HTERT RPE-1 (cell line): ENCODE results near the gene ZFR.
"Not testable (repeated sequence)": the region's sequence is repeated elsewhere in the genome, so short reads cannot be mapped to it uniquely, and the experiment has no call there.

Experiments used
- in situ Hi-C: fragments of 300-500 bp; cut with MboI; formaldehyde crosslinking; loops from 4 replicates; pipeline ENCODE4 v1.14.3; 2020; ENCODE audit warnings: low sequenced_read_pairs

Gene ZFR

DNA sequence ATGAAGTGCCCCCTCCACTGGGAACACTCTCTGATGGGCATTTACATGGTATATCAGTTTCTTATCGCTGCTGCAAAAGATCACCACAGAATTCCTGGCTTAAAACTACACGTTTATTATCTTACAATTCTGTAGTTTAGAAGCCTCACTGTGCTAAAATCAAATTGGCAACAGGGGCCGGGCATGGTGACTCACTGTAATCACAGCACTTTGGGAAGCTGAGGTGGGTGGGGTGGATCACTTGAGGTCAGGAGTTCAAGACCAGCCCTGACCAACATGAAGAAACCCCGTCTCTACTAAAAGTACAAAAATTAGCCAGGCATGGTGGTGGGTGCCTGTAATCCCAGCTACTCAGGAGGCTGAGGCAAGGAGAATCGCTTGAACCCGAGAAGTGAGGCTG, 7.8 kb upstream of the ZFR start:
- in situ Hi-C loops = not testable (repeated sequence)

DNA sequence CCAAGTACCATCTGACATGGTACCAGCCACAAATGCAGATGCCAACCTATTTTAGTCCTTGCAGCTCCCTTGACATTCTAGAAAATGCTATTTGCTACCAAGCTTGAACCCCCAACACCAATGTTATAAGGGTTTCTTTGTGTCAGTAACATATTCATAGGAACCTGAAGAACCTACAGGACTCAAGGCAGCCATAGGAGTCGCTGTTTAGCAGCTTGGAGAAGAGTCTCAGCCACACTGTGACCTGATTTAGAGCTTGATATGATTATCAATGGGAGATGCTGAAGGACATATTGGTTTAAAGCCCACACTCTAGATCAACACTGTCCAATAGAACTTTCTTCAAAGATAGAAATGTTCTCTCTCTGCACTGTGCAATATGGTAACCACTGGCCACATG, 6.4 kb upstream of the ZFR start:
- in situ Hi-C loops = no loop called here

DNA sequence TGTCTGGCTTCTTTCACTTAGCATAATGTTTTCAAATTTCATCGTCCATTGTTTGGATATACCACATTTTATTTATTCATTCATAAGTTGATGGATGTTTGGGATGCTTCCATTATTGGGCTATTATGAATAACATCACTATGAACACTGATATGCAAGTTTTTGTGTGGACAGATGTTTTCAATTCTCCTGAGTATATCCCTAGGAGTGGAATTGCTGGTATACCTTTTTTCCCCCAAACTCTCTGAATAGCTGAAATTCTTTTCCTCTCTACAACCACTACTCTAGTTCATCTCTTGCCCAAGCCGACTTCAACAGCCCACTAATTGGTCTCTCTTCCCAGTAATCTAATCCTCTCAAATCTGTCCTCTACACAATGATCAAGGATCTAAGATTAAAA, 4.7 kb upstream of the ZFR start:
- in situ Hi-C loops = no loop called here

DNA sequence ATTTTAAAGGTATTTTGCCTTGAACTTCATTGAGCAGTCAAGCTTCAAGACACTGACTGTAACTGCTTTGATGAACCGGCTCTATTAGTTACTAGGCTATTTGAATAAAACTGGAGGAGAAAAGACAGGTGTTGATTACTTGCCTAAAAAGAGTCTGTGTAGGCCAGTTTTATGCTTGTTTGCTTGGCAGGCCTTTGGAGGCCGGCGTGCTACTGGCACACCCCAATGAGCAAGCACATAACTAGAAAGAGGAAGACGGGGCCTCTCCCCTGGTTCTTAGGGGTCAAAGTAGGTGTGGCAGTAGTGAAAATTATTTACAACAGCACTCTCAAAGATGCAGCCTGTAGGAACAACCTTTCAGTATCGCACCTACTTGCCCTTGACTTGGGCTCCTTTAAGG, 2.1 kb upstream of the ZFR start:
- in situ Hi-C loops = no loop called here

DNA sequence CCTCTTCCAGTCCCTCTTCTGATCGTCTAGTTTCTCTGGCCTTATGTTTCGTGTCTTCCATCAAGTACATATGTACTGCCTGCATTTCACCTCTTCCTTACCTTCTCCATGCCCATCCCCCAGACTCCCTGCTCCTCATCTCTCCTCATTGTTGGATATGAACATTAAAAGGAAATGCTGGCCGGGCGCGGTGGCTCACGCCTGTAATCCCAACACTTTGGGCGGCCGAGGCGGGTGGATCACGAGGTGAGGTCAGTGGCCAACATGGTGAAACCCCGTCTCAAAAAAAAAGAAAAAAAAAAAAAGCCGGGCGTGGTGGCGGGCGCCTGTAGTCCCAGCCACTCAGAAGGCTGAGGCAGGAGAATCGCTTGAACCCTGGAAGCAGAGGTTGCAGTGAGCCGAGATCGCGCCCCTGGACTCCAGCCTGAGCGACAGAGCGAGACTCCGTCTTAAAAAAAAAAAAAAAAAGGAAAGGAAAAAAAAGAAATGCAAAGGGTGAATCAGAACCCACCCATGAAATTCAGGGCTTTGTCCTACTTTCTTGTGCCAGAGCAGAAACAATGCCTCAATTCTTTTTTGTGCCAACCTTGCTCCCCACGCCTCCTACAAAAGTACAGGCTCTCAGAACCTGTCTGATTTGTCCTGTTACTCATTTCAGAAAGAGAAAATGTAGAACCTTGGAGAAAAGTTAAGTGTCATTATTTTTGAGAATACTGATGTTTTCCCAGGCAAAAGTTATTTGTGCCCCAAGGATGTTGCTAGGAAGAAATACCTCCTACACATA, 1.5 kb upstream of the ZFR start:
- in situ Hi-C loops = no loop called here

DNA sequence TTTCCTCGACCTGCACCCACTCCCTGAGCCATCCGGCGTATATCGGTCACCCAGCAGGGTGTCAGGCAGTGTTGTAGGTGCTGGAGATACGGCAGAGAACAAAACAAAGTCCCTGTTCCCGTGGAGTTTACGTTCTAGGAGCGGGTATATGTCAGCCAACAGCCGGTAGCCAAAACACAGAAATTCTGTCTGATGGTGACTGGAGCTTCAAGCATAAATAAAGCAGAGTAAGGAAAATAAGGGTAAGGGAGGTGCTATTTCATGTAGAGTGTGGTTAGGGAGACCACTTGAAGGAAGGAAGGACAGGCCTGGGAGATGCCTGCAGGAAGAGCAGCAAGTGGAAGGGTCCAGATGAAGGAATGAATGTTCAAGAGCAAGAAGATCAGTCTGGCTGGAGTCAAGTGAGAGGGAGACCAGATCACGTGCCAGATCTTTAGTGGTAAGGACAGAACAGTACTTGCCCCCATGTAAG, 783 bp upstream of the ZFR start:
- in situ Hi-C loops = no loop called here

DNA sequence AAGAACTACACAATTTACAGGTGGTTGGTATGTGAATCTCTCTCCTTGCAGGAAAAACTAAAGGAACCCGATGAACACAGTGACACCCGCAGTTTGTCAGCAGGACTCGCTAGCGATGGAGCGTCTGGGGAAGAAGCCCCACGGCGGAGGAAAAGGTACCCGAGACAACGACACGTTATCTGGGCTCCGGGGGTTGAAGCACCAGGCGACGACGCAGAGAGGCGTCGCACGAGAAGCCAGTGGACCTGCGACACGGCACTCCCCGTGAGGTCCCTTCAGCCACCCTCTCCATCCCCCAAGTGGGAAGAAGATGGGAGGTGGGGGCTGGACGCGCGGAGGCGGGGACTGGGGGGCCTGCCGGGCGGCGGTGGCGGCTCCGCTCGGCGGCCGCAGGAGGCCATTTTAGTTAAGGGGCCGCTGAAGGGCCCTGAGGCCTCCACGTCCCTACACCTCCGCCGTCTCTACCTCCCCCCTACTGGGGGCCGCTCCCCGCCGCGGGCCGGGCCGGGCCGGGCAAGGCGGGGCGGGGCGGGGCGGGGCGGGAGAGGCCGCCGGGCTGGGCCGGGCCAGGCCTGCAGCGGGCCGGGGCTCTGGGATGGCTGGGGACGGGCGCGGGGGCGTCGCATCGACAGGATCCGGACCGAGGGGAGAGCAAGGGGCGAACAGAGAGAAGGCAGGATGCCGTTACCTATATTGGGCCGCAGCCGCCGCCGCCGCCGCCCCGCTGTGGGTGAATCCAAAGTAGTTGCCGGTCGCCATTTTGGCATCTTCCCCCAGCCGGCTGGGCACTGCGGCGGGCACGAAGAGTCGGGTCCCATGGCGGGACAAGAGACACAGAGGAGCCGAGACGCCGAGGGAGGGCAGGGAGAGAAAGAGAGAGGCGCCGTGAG, 754 bp downstream of the ZFR start:
- in situ Hi-C loops = no loop called here

DNA sequence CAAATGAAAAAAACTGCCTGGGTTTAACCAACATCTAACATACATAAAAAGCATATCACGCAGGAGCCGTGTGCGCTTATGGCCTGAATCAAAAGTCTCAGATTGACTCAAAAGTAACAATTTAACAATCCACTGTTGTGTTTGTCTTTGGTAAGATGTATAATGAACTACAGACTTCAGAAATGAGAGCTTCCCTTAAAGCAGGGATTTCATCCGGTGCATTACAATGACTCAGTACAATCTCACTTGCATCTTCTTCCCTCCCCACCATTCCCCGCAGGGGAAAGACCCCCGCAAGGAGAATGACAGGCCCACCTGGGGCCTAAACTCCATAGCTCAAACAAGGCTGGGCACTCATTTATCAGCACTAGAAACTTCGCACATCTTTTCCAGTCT, 1.4 kb downstream of the ZFR start:
- in situ Hi-C loops = no loop called here

DNA sequence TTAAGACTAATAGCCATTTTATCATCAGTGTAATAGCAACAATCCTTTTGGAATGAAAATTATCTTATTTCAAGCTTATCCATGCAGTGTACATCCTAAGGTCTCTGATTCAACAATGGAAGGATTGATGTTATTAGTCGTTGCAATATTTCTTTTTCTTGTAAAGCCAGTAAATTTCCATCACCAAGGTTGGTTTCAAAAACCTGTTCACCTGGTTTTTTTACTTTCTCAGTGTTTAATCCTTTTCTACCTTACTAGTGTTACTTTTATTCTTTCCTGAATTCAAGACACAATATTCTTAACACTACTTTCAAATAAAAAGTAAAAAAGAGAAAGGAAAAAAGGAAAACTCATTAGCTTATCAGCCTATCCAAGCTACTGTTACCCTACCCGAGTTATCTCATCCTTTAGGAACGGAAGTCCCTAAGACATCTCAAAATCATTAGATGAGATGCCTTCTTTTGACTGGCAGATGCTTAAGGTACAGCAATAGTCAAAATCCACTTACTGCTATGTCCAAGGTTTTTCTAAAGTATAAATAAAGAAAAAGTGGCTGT, 5.4 kb downstream of the ZFR start:
- in situ Hi-C loops = no loop called here

DNA sequence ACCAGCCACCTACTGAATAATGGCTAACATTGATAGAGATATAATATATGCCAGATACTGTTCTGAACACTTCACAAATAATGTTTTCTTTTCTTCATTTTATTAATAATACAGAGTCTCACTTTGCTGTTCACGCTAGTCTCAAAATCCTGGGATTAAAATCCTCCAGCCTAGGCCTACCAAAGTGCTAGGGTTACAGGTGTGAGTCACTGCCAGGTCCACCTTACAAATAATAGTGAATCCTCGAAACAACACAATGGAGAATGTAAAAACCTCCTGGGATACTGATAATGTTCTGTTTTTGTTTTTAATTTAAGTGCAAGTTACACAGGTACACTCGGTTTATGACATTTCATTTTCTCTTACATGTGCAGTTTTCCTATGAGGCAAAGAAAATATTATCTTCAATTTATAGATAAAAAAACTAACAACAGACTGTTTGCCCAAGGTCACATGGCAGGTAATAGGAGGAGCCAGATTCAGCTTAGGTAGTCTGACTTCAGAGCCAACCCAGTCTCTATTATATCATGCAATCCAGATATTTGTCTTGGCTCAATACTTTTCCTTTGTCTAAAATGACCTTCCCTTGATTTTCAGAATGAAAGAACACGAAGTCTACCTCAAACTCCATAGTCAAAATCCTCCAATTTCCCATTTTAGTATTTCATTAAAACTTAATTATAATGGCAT, 7.8 kb downstream of the ZFR start:
- in situ Hi-C loops = no loop called here

DNA sequence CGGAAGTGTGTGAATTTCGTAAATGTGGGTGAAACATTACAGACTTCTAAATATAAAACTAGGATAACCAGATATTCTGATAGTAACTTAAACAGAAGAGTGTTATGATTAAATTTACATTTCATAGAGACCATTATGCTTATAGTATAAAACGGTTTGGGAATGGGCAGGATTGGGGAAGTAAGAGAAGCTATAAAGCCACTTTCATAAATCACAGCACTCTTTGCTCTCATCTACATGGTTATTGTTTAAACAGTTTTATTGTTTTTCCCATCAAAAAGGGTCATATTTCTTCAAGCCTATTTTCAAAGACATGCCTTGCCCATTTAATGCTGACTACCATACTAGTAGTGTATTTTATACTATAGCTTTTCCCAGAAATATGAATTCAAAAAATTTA, 9.2 kb downstream of the ZFR start:
- in situ Hi-C loops = no loop called here

DNA sequence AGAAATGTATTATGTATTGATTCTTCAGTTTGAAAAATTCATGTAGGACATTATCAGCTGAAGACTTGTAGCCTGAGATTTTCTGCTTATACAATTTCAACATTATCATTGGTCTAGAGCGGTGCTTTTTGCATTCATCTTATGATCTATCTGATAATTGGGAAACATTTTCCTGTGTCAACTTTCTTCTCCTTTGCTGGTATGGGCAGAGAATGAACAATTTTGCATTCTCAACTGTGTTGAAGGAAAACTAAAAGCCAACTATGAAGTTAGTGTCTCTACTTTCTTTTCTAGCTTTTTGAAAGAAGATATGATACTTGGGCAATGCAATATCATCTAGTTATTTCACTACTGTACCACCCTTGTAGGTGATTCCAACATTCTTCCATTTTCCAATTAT, 10.3 kb downstream of the ZFR start:
- in situ Hi-C loops = no loop called here

DNA sequence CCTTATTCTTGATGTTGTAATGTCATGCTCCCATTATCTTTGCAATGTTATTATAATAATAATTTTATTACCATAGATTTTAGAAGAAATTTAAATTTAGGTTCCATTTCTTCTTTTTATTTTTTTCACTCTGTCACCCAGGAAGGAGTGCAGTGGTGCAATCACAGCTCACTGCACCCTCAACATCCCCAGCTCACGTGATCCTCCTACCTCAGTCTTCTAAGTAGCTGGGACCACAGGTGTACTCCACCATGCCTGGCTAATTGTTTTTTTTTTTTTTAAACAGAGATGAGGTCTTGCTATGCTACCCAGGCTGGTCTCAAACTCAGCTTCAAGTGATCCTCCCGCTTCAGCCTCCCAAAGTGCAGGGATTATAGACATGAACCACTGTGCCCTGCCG, 11.9 kb downstream of the ZFR start:
- in situ Hi-C loops = no loop called here

DNA sequence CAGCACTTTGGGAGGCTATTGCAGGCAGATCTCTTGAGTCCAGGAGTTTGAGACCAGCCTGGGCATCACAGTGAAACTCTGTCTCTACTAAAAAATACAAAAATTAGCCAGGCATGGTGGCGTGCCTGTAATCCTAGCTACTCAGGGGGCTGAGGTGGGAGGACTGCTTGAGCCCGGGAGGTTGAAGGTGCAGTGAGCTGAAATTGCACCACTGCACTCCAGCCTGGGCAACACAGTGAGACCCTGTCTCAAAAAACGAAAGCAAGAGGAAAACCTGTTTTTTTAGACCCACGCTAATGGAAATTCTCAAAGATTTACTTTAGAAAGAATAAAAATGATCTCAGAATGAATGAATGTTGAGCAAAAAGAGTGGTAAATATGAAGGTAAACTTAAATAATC, 13.7 kb downstream of the ZFR start:
- in situ Hi-C loops = not testable (repeated sequence)

DNA sequence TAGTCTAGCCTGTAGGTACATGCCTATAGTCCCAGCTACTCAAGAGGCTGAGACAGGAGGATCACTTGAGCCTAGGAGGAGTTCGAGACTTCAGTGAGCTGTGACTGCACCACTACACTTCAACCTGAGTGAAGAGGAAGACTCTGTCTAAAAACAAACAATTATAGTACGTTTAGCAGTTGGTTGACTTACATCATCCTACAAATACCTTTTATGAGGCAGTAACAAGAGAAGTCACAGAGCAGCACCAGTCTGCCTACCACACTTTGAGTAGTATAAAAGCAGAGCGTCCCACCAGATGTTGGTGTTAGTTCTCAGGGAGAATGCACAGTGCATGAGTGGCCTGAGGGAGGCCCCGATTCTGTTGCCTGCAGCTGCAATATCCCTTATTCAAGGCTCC, 16.1 kb downstream of the ZFR start:
- in situ Hi-C loops = no loop called here

DNA sequence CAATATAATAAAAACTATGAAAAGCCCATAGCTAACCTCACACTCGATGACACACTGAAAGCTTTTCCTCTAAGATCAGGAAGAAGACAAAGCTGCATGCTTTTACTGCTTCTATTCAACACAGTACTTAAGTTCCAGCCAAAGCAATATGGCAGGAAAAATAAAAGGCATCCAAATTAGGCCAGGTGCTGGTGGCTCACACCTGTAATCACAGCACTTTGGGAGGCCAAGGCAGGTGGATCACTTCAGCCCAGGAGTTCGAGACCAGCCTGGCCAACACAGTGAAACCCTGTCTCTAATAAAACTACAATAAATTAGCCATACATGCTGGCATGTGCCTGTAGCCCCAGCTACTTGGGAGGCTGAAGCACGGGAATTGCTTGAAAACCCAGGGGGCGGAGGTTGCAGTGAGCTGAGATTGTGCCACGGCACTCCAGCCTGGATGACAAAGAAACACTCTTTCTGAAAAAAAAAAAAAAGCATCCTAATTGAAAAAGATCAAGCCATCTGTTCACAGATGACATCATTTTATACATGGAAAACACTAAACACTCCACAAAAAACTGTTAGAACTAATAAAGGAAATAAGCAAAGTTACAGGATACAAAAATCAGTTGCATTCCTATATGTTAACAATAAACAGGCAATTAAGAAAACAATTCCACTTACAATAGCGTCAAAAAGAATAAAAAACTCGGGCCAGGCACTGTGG, 17.9 kb downstream of the ZFR start:
- in situ Hi-C loops = no loop called here

DNA sequence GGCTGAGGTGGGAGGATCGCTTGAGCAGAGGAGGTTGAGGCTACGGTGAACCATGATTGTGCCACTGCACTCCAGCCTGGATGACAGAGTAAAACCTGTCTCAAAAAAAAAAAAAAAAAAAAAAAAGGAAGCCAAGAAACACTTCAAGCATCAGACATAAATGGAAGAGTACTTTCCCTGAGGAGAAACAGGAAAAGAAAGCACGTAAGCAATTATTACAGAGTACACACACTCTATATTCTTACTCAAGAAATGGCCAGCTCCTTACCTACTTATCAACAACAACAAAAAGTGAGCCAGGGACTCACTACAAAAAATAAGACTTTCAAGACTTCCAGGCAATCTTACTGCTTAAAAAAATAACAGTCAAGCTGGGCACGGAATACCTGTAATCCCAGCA, 21.8 kb downstream of the ZFR start:
- in situ Hi-C loops = no loop called here

DNA sequence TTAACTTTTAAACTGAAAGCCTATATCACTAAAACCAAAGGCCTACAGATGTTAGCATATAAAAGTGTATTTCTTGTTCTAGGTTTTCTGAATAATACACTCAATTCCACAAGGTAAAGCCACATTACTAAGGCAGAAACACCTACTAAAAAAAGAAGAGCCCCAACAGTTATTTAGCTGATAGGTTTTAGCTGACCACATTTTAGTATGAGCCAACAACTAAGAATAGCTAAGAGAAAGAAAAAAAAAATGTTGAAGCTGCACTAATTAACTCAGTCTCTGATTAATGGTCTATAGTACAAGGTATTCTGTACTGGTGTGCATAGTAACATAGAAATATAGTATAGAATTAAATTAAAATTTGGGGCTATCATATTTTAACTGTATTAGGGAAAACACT, 23.5 kb downstream of the ZFR start:
- in situ Hi-C loops = no loop called here

DNA sequence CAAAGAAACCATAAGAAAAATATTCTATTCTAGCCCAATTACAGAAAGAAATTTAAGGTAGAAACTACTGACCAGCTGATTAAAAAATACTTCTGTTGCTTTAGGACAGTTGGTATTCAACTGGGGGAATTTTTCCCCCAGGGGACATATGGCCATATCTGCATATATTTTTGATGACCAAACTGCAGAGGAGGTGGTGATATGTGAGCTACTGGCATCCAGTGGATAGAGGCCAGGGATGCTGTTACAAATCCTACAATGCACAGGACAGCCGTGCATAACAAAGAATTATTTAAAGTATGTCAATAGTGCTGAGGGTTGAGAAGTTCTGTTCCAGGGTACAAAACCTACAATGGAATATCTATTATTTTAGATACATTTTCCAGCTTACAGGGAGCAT, 24.0 kb downstream of the ZFR start:
- in situ Hi-C loops = no loop called here

DNA sequence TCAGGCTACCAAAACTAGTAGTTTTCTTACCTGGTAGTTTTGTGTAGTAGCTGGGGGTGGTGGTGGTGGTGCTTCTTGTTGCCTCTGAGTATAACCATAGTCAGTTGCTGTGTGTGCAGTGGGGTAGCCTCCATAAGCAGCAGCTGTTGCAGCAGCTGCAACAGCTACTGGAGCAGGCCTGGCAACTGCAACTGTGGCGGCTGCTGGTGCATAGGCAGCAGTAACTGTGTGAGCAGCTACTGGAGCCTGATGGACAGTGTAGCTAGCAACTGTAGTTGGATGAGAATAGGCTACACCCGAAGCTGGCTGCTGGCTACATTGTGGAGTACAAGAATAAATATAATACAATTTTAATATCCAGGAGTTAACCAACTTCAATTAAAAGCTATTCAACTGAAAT, 24.7 kb downstream of the ZFR start:
- in situ Hi-C loops = no loop called here
